ENCODE results near the gene ANKEF1. TPM values are rescaled to one million over a fixed set of nuclear protein-coding genes. Genes with fewer than 3 reads are reported as not detected.
"Not testable (repeated sequence)": the region's sequence is repeated elsewhere in the genome, so short reads cannot be mapped to it uniquely, and the experiment has no call there.

Gene ANKEF1
- total RNA-seq, 3 donors from 2014 or later: 3.5 to 6.7 (median 6.1) TPM

- DNase-seq (no peak), ATAC-seq (no peak)
- Histone ChIP-seq H3K4me3 (no peak overlapping the region), H3K9me3 (no peaks in the 10 kb centered on the region), H3K4me1 (ENCODE audit: low read depth) (no peaks in the 10 kb centered on the region), H3K36me3 (ENCODE audit: low read depth) (no peaks in the 10 kb centered on the region)
- intact Hi-C loops (cut with DNase I, micrococcal nuclease): no loop called here
- no peak for TF ChIP-seq CTCF (IDR thresholded peaks at IDR 0.05)
Measured at GRCh38 chr20:10014431-10014830, 20.4 kb upstream of the ANKEF1 start.

- no peak for TF ChIP-seq CTCF (IDR thresholded peaks at IDR 0.05)
- DNase-seq: no peak
- no peak overlapping the region for H3K4me3 ChIP-seq
- no peaks in the 10 kb centered on the region for H3K36me3 ChIP-seq (ENCODE audit: low read depth)
- no peaks in the 10 kb centered on the region for H3K9me3 ChIP-seq
- H3K4me1 ChIP-seq (ENCODE audit: low read depth): no peaks in the 10 kb centered on the region
- intact Hi-C loops (cut with DNase I, micrococcal nuclease): no loop called here
- ATAC-seq: no peak
Measured at GRCh38 chr20:10020937-10021336, 13.8 kb upstream of the ANKEF1 start.

GRCh38 chr20:10022625-10023024 is 12.2 kb upstream of the ANKEF1 start:
- Histone ChIP-seq H3K4me1 (ENCODE audit: low read depth) (no peaks in the 10 kb centered on the region), H3K9me3 (no peaks in the 10 kb centered on the region), H3K36me3 (ENCODE audit: low read depth) (no peaks in the 10 kb centered on the region), H3K4me3 (no peak overlapping the region)
- ATAC-seq (no peak), DNase-seq (no peak)
- intact Hi-C loops (cut with DNase I, micrococcal nuclease): no loop called here
- TF ChIP-seq CTCF (IDR thresholded peaks at IDR 0.05): no peak

- intact Hi-C loops (cut with DNase I, micrococcal nuclease): no loop called here
- no peaks in the 10 kb centered on the region for H3K4me1 ChIP-seq (ENCODE audit: low read depth)
- DNase-seq (no peak), ATAC-seq (no peak)
- H3K9me3 ChIP-seq: no peaks in the 10 kb centered on the region
- H3K36me3 ChIP-seq (ENCODE audit: low read depth): no peaks in the 10 kb centered on the region
- TF ChIP-seq CTCF (IDR thresholded peaks at IDR 0.05): no peak
- no peak overlapping the region for H3K4me3 ChIP-seq
Measured at GRCh38 chr20:10023911-10024310, 10.9 kb upstream of the ANKEF1 start.

- H3K36me3 ChIP-seq (ENCODE audit: low read depth); ATAC-seq; H3K4me3 ChIP-seq; DNase-seq; intact Hi-C loops (cut with DNase I, micrococcal nuclease); H3K9me3 ChIP-seq: not testable (repeated sequence)
- H3K4me1 ChIP-seq (ENCODE audit: low read depth): peaks cover 11% of the 10 kb centered on the region
Measured at GRCh38 chr20:10031451-10032215, 3.2 kb upstream of the ANKEF1 start.

- H3K36me3 ChIP-seq (ENCODE audit: low read depth); intact Hi-C loops (cut with DNase I, micrococcal nuclease); H3K9me3 ChIP-seq; ATAC-seq; DNase-seq; H3K4me3 ChIP-seq: not testable (repeated sequence)
- peaks cover 11% of the 10 kb centered on the region for H3K4me1 ChIP-seq (ENCODE audit: low read depth)
Measured at GRCh38 chr20:10032269-10032668, 2.5 kb upstream of the ANKEF1 start.

All from mucosa of descending colon (tissue), 3 donors.